IMR-90 (cell line): Measurements from ENCODE around the gene DOK6.

ENCODE experiments used
- CEBPB ChIP-seq: IDR thresholded peaks from 2 replicates; pipeline ENCODE4 v1.6.1; 2012; ENCODE audit warnings: low read depth, low read length, improper control_type of control experiment
- MXI1 ChIP-seq: IDR thresholded peaks from 2 replicates; pipeline ENCODE4 v1.6.1; 2012; ENCODE audit warnings: low read depth, mild to moderate bottlenecking, low read length, moderate library complexity, borderline replicate concordance
- POLR2A ChIP-seq: IDR thresholded peaks from 2 replicates; pipeline ENCODE4 v1.6.1; 2012; ENCODE audit warnings: mild to moderate bottlenecking, low read depth, low read length
- RAD21 ChIP-seq: IDR thresholded peaks from 2 replicates; pipeline ENCODE4 v1.6.1; 2012; ENCODE audit warnings: low read length, improper control_type of control experiment
- RFX5 ChIP-seq: IDR thresholded peaks from 2 replicates; pipeline ENCODE4 v1.8.0; 2012; ENCODE audit warnings: low read depth, mild to moderate bottlenecking, low read length, moderate library complexity
- SMC3 ChIP-seq: fragments of 150-350 bp; IDR thresholded peaks from 2 replicates; pipeline ENCODE4 v1.6.1; 2016; ENCODE audit warnings: low read depth, mild to moderate bottlenecking, antibody characterized with exemption, low read length, moderate library complexity
- TF ChIP-seq, protein P1 (sequence below): conservative IDR thresholded peaks from 2 replicates; pipeline ENCODE4 v1.5.1; 2012; ENCODE audit warnings: mild to moderate bottlenecking, low read depth, low read length, improper control_type of control experiment
- TF ChIP-seq, protein P2 (sequence below): fragments of 150-350 bp; IDR thresholded peaks from 2 replicates; pipeline ENCODE4 v1.6.1; 2017; ENCODE audit warnings: mild to moderate bottlenecking, antibody characterized with exemption, low read length, low read depth

DNA sequence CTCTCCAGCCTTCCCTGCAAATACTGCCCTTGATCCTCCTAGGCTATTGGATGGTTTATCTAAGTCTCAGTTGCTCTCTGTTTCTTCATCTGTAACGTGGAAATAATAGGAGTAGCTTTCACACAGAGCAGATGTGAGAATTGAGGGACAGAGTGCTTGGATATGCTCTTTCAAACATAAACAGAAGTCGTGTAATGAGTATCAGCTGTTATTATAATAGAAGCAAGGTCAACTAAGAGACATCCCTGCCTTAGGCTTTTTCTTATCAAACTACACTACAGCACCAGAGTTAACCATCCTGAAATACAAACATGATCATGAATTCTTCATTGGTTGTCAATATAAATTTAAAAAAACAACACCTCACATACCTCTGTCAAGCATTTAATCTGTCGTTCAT is 138.2 kb downstream of the DOK6 start:
- TF ChIP-seq RAD21 (no peak), RFX5 (no peak), CEBPB (no peak), POLR2A (no peak), MXI1 (no peak), SMC3 (no peak)
- TF ChIP-seq, protein P1, sequence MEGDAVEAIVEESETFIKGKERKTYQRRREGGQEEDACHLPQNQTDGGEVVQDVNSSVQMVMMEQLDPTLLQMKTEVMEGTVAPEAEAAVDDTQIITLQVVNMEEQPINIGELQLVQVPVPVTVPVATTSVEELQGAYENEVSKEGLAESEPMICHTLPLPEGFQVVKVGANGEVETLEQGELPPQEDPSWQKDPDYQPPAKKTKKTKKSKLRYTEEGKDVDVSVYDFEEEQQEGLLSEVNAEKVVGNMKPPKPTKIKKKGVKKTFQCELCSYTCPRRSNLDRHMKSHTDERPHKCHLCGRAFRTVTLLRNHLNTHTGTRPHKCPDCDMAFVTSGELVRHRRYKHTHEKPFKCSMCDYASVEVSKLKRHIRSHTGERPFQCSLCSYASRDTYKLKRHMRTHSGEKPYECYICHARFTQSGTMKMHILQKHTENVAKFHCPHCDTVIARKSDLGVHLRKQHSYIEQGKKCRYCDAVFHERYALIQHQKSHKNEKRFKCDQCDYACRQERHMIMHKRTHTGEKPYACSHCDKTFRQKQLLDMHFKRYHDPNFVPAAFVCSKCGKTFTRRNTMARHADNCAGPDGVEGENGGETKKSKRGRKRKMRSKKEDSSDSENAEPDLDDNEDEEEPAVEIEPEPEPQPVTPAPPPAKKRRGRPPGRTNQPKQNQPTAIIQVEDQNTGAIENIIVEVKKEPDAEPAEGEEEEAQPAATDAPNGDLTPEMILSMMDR: no peak
- TF ChIP-seq, protein P2, sequence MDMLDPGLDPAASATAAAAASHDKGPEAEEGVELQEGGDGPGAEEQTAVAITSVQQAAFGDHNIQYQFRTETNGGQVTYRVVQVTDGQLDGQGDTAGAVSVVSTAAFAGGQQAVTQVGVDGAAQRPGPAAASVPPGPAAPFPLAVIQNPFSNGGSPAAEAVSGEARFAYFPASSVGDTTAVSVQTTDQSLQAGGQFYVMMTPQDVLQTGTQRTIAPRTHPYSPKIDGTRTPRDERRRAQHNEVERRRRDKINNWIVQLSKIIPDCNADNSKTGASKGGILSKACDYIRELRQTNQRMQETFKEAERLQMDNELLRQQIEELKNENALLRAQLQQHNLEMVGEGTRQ: no peak
